Measurements from ENCODE around the gene SOX6. TPM values are rescaled to one million over a fixed set of nuclear protein-coding genes. Genes with fewer than 3 reads are reported as not detected.

Gene SOX6
- polyA plus RNA-seq, 1 donor = 44.1 TPM

- no peaks in the 10 kb centered on the region for H3K36me3 ChIP-seq (ENCODE audit: control insufficient read depth, insufficient read depth, low read length)
- peaks cover 2% of the 10 kb centered on the region for H3K27me3 ChIP-seq (ENCODE audit: control insufficient read depth, insufficient read depth, low read length)
- no peaks in the 10 kb centered on the region for H3K9me3 ChIP-seq (ENCODE audit: control insufficient read depth, low read depth, low read length)
- H3K27ac ChIP-seq (ENCODE audit: low read length) = no peak overlapping the region
- no peak for DNase-seq
- H3K4me1 ChIP-seq (ENCODE audit: control insufficient read depth, insufficient read depth, low read length) = no peaks in the 10 kb centered on the region
- no peak overlapping the region for H3K4me3 ChIP-seq (ENCODE audit: low read length)
- no CpG with 5 or more reads among the region's 1 CpG for WGBS (ENCODE audit: insufficient coverage, low lambda C conversion rate)
Measured at GRCh38 chr11:15938983-15939382, 417.4 kb downstream of the SOX6 start.

- peak; percentile 31 to 34 for DNase-seq
- Histone ChIP-seq H3K27me3 (ENCODE audit: control insufficient read depth, insufficient read depth, low read length) (peaks cover 2% of the 10 kb centered on the region), H3K27ac (ENCODE audit: low read length) (peak overlapping the region; percentile 12), H3K4me3 (ENCODE audit: low read length) (no peak overlapping the region), H3K9me3 (ENCODE audit: control insufficient read depth, low read depth, low read length) (no peaks in the 10 kb centered on the region), H3K36me3 (ENCODE audit: control insufficient read depth, insufficient read depth, low read length) (no peaks in the 10 kb centered on the region), H3K4me1 (ENCODE audit: control insufficient read depth, insufficient read depth, low read length) (no peaks in the 10 kb centered on the region)
- WGBS (ENCODE audit: insufficient coverage, low lambda C conversion rate) = no CpG with 5 or more reads among the region's 24 CpGs
Measured at GRCh38 chr11:15938121-15938611, 418.2 kb downstream of the SOX6 start.

DNA sequence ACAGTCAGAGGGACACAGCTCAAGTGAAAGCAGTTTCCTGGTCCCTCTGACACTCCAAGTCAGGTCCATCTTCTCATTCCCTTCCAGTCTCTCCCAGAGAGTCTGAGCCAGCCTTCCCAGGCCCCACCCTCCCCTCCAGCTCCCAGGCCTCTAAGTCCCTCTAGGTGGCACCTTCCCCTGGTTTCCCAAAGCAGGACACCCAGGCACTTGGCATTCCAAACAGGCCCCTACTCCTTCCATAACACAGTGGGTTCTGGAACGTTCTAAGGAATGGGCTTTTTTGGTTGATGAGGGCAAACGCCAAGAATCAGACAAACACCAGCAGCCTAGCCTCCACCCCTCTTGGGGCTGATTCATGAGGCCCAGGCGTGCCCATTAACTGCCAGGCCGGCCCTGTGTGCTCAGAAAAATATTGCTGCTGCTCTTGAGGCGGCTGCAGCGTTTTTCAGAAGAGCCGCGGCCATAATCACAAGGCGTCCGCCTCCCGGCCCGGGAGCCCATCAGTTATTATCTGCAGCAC, 418.7 kb downstream of the SOX6 start:
- H3K27ac ChIP-seq (ENCODE audit: low read length) = peak overlapping the region; percentile 3
- H3K27me3 ChIP-seq (ENCODE audit: control insufficient read depth, insufficient read depth, low read length) = peaks cover 2% of the 10 kb centered on the region
- H3K36me3 ChIP-seq (ENCODE audit: control insufficient read depth, insufficient read depth, low read length) = no peaks in the 10 kb centered on the region
- DNase-seq = no peak
- H3K4me1 ChIP-seq (ENCODE audit: control insufficient read depth, insufficient read depth, low read length) = no peaks in the 10 kb centered on the region
- no CpG with 5 or more reads among the region's 12 CpGs for WGBS (ENCODE audit: insufficient coverage, low lambda C conversion rate)
- no peaks in the 10 kb centered on the region for H3K9me3 ChIP-seq (ENCODE audit: control insufficient read depth, low read depth, low read length)
- no peak overlapping the region for H3K4me3 ChIP-seq (ENCODE audit: low read length)

GRCh38 chr11:15936011-15936410, 420.3 kb downstream of the SOX6 start:
- no peak for DNase-seq
- Histone ChIP-seq H3K36me3 (ENCODE audit: control insufficient read depth, insufficient read depth, low read length) (no peaks in the 10 kb centered on the region), H3K27me3 (ENCODE audit: control insufficient read depth, insufficient read depth, low read length) (peaks cover 2% of the 10 kb centered on the region), H3K4me3 (ENCODE audit: low read length) (no peak overlapping the region), H3K9me3 (ENCODE audit: control insufficient read depth, low read depth, low read length) (no peaks in the 10 kb centered on the region), H3K4me1 (ENCODE audit: control insufficient read depth, insufficient read depth, low read length) (no peaks in the 10 kb centered on the region), H3K27ac (ENCODE audit: low read length) (no peak overlapping the region)
- no CpG with 5 or more reads among the region's 2 CpGs for WGBS (ENCODE audit: insufficient coverage, low lambda C conversion rate)

DNA sequence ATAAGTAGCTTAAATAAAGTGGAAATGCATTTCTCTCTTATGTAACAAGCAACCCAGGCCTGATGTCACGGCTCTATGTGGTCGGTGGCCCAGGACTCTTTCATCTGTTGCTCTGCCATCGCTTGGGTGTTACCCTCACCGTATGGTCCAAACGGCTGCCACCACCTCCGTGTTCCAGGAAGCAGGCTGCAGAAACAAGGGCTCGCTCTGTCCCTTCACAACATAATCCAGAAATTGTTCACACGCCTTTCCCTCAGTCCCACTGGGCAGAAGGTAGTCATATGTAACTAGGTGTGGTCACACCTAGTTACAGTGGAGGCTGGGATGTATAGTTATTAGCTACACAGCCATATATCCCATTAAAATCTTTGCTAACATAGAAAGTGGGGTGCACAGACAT, 421.0 kb downstream of the SOX6 start:
- WGBS (ENCODE audit: insufficient coverage, low lambda C conversion rate) = no CpG with 5 or more reads among the region's 8 CpGs
- DNase-seq = no peak

GRCh38 chr11:15933886-15934625, 422.3 kb downstream of the SOX6 start:
- H3K4me3 ChIP-seq (ENCODE audit: low read length) = no peak overlapping the region
- no peaks in the 10 kb centered on the region for H3K36me3 ChIP-seq (ENCODE audit: control insufficient read depth, insufficient read depth, low read length)
- no peaks in the 10 kb centered on the region for H3K9me3 ChIP-seq (ENCODE audit: control insufficient read depth, low read depth, low read length)
- no peak overlapping the region for H3K27ac ChIP-seq (ENCODE audit: low read length)
- DNase-seq = peak; percentile 10 to 40
- WGBS (ENCODE audit: insufficient coverage, low lambda C conversion rate) = 83% methylated on average over 2 of the region's 7 CpGs
- no peaks in the 10 kb centered on the region for H3K4me1 ChIP-seq (ENCODE audit: control insufficient read depth, insufficient read depth, low read length)
- H3K27me3 ChIP-seq (ENCODE audit: control insufficient read depth, insufficient read depth, low read length) = no peaks in the 10 kb centered on the region

More for the DNA sequence above, 421.0 kb downstream of the SOX6 start:
- Histone ChIP-seq H3K27me3 (ENCODE audit: control insufficient read depth, insufficient read depth, low read length) (no peaks in the 10 kb centered on the region), H3K9me3 (ENCODE audit: control insufficient read depth, low read depth, low read length) (no peaks in the 10 kb centered on the region), H3K4me3 (ENCODE audit: low read length) (no peak overlapping the region), H3K4me1 (ENCODE audit: control insufficient read depth, insufficient read depth, low read length) (no peaks in the 10 kb centered on the region), H3K27ac (ENCODE audit: low read length) (no peak overlapping the region), H3K36me3 (ENCODE audit: control insufficient read depth, insufficient read depth, low read length) (no peaks in the 10 kb centered on the region)

- Histone ChIP-seq H3K4me3 (ENCODE audit: low read length) (no peak overlapping the region), H3K36me3 (ENCODE audit: control insufficient read depth, insufficient read depth, low read length) (no peaks in the 10 kb centered on the region), H3K4me1 (ENCODE audit: control insufficient read depth, insufficient read depth, low read length) (no peaks in the 10 kb centered on the region), H3K27ac (ENCODE audit: low read length) (no peak overlapping the region), H3K9me3 (ENCODE audit: control insufficient read depth, low read depth, low read length) (no peaks in the 10 kb centered on the region), H3K27me3 (ENCODE audit: control insufficient read depth, insufficient read depth, low read length) (no peaks in the 10 kb centered on the region)
- DNase-seq = no peak
- WGBS (ENCODE audit: insufficient coverage, low lambda C conversion rate) = no CpG with 5 or more reads among the region's 3 CpGs
Measured at GRCh38 chr11:15932417-15932816, 423.9 kb downstream of the SOX6 start.

GRCh38 chr11:15931497-15931896, 424.8 kb downstream of the SOX6 start:
- Histone ChIP-seq H3K36me3 (ENCODE audit: control insufficient read depth, insufficient read depth, low read length) (no peaks in the 10 kb centered on the region), H3K27me3 (ENCODE audit: control insufficient read depth, insufficient read depth, low read length) (no peaks in the 10 kb centered on the region), H3K9me3 (ENCODE audit: control insufficient read depth, low read depth, low read length) (no peaks in the 10 kb centered on the region), H3K4me3 (ENCODE audit: low read length) (no peak overlapping the region), H3K4me1 (ENCODE audit: control insufficient read depth, insufficient read depth, low read length) (no peaks in the 10 kb centered on the region), H3K27ac (ENCODE audit: low read length) (no peak overlapping the region)
- WGBS (ENCODE audit: insufficient coverage, low lambda C conversion rate) = 100% methylated on average over 2 of the region's 2 CpGs
- no peak for DNase-seq

GRCh38 chr11:15930442-15931025, 425.8 kb downstream of the SOX6 start:
- H3K9me3 ChIP-seq (ENCODE audit: control insufficient read depth, low read depth, low read length) = no peaks in the 10 kb centered on the region
- 100% methylated on average over 1 of the region's 6 CpGs for WGBS (ENCODE audit: insufficient coverage, low lambda C conversion rate)
- no peaks in the 10 kb centered on the region for H3K27me3 ChIP-seq (ENCODE audit: control insufficient read depth, insufficient read depth, low read length)
- H3K4me3 ChIP-seq (ENCODE audit: low read length) = no peak overlapping the region
- H3K27ac ChIP-seq (ENCODE audit: low read length) = no peak overlapping the region
- H3K4me1 ChIP-seq (ENCODE audit: control insufficient read depth, insufficient read depth, low read length) = no peaks in the 10 kb centered on the region
- no peaks in the 10 kb centered on the region for H3K36me3 ChIP-seq (ENCODE audit: control insufficient read depth, insufficient read depth, low read length)
- no peak for DNase-seq

DNA sequence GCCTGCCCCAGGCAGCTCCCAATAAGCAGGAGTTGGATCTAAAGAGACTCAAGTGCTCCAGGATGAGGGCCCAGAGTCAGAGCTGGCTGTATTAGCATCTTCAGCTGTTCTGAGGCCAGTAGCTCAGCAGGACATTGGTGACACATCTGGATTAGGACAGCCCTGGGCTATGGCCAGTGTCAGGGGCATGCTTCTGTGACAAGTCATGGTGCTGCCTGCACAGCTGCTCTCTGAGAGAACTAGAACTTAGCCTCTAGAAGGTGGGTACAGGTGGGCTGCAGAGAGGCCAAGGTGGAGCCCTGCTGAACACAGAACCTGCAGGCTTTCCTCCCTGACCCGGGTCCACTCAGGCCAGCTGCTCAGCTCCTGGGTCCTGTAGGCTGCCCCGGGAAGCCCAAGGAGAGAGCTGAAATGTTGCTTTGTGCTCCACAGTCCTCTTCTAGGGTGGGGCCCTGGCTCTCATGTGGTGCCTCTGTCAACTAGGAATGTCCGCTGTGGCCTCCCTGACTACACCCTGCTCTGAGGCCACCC, 426.9 kb downstream of the SOX6 start:
- H3K36me3 ChIP-seq (ENCODE audit: control insufficient read depth, insufficient read depth, low read length) = no peaks in the 10 kb centered on the region
- no CpG with 5 or more reads among the region's 3 CpGs for WGBS (ENCODE audit: insufficient coverage, low lambda C conversion rate)
- H3K4me1 ChIP-seq (ENCODE audit: control insufficient read depth, insufficient read depth, low read length) = no peaks in the 10 kb centered on the region
- no peak overlapping the region for H3K27ac ChIP-seq (ENCODE audit: low read length)
- H3K4me3 ChIP-seq (ENCODE audit: low read length) = no peak overlapping the region
- no peaks in the 10 kb centered on the region for H3K27me3 ChIP-seq (ENCODE audit: control insufficient read depth, insufficient read depth, low read length)
- no peak for DNase-seq
- no peaks in the 10 kb centered on the region for H3K9me3 ChIP-seq (ENCODE audit: control insufficient read depth, low read depth, low read length)
